ENCODE measurements around the gene SARNP.
A peak's percentile ranks its signal among the peaks of the same experiment; 100 is the strongest.

The SARNP gene

DNA sequence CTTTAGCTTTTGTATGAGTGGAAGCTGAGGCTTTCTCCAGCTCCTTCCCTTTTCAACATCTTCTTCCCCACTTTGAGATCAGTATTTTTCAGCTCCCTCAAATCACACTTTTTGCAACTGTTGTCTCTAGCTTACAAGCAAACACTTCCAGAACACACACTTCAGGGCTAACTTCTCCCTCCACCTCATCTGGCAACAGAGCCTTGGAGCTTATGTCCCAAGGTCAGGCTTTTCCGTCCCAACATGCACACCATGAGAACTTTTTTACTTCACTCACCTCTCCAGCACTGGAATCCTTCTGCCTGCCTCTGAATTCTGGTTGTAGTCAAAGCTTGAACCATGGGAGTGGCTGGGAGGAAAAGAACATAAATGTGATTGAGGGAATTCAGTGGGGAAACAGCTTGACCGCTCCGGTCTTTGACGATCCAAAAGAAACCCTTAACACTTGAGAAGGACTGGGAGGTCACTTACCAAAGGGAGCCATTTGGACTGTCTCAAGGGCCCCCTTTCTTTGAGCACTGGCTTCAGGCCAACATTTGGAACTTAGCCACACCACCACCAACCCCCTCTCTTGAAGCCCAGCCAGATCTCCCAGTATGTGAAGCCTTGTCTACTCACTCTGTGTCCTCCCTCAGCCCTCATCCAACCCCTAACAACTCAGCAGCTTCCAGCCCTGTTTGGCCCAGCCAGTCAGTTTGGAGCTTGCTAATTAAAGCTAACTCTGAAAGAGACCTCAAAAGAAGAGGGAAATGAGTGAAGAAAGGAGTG, 105.6 kb downstream of the SARNP start:
- DNase-seq (ENCODE audit: low read depth in 2 of 3, low spot score in 1 of 3), result no peak

DNA sequence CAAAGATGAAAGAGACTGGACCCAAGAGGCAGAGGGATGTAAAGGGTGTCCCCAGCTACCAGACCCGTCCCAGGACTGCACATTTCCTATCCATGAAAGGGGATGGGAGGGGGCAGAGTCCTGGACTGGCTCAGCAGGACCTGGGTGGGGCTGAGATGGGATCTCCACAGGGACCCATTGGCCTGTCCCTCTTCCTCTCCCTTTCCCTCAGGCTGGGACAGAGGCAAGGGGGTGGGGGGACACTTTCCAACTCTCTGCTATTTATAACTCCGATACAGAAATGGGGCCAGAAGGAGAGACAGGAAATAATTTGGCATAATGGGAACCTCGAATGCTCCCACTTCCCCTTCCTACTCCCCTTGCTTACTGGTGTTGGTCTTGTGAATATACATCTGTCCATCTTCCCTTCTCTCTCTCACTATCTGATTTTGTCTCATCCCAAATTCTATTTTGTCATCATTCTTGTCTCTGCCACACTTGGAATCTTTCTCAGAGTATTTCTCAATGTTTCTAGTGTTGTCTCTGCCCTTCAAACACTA, 108.8 kb downstream of the SARNP start:
- DNase-seq (ENCODE audit: low read depth in 2 of 3, low spot score in 1 of 3), result no peak

DNA sequence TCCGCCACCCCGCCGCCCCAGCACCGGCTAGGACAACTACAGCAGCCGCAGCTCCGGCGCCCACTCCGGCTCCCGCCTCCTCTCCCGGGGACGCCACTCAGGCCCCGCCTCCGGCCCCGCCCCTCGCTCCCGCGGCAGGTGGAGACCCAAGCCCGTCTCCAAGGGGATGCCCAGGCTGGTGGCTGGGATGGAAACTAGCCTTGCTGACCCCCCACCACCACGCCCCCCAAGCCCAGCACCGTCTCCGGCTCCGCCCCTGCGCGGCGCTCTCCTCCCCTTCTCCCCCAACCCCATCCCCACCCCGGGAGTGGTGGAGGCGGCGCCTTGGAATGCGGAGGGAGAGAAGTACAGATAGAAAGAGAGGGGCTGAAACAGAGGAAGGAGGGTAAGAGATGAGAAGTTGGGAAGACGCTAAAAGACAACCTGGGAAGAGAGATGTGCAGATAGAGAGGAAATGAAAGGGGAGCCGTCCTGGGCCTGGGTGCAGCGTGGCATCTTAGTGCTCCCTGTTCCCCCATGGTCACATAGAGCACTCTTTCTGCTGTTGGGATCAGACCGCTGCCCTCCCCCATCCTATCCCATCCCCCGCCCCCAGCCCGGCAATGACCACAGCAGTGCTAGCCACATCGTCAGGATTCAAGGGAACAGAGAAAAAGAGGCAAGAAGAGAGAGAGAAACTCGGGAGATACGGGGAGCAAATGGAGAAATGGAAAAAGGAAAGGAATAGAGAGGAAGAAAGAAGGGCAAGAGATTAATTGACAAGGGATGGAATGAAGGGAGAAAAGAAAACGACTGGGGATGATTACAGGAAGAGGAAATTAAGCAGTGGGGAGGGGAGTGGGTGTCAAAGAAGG, 109.5 kb downstream of the SARNP start, which contains the start of gene ITGA7:
Gene ITGA7, minus strand, starts transcription at position 64 of the 854 bp plus-strand sequence. CDS start 222 bp downstream, outside the sequence.
- DNase-seq (ENCODE audit: low read depth in 2 of 3, low spot score in 1 of 3), result peak in 1 of 3 donors; percentile 65

Measured in stimulated activated CD4-positive, alpha-beta T cell treated with anti-CD3 and anti-CD28 coated beads, Interleukin-12 subunit alpha, Interleukin-12 subunit beta, amount 100 ng/mL, for 48 hours (primary cell).